NCI-H1417 treated with DMSO at 0.1 percent for 48 hours (cell line): ENCODE measurements around the gene ATP1A4.

Source experiments
- DNase-seq: peaks from one replicate; lab custom pipeline; 2025; lab: John Stamatoyannopoulos, UW

The ATP1A4 gene

GRCh38 chr1:160228431-160228830 is 77.0 kb downstream of the ATP1A4 start:
- no peak for DNase-seq

DNA sequence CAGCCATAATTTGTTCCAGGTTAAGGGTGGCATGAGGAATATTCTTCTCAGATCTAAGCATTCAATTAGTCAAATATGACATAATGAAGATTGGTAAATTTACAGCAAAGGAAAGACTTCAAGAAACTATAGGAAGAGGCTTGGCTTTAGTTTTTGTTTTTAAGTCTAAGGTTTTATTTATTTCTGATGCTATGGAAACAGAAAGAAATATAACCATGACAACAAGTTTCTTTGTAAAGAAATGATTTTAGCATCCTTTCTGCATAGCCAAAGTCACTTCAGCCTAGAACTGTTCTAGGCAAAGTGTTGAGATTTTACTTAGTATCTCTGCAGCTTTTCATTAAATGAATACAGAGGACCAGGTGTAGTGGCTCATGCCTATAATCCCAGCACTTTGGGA is 81.5 kb downstream of the ATP1A4 start:
- DNase-seq, result no peak
